Vagina (tissue), 2 donors: ENCODE results near the gene COX6A2. TPM values are rescaled to one million over a fixed set of nuclear protein-coding genes. Genes with fewer than 3 reads are reported as not detected.

ENCODE experiments used
- DNase-seq, 2 donors: peaks; one replicate each; pipeline ENCODE4 v3.0.0-alpha.2; 2017; ENCODE audit errors: extremely low spot score in 2 of 2
- H3K27ac ChIP-seq: fragments of 200-600 bp; sonication (generic); one replicate; pipeline ENCODE4 v1.5.1; 2019
- H3K27me3 ChIP-seq: fragments of 200-600 bp; sonication (generic); one replicate; pipeline ENCODE4 v1.5.1; 2019
- H3K36me3 ChIP-seq, 2 donors: fragments of 200-600 bp; sonication (generic); one replicate each; pipeline ENCODE4 v1.5.1; 2017 to 2019
- H3K4me1 ChIP-seq: fragments of 200-600 bp; sonication (generic); one replicate; pipeline ENCODE4 v1.5.1; 2019
- H3K4me3 ChIP-seq, 2 donors: fragments of 200-600 bp; sonication (generic); 1 replicate in 1 of 2; 2 replicates in 1 of 2; pipeline ENCODE4 v1.5.1; 2016 to 2019
- H3K9me3 ChIP-seq: fragments of 200-600 bp; sonication (generic); one replicate; pipeline ENCODE4 v1.5.1; 2019
- CTCF ChIP-seq, 3 experiments: fragments of 450-650 bp in 2 of 3; fragments of 200-600 bp in 1 of 3; sonication (generic) in 1 of 3; IDR thresholded peaks; one replicate each; pipeline ENCODE4 v1.5.1; 2017 to 2019; ENCODE audit warnings: antibody characterized with exemption in 3 of 3, mild to moderate bottlenecking in 2 of 3, moderate library complexity in 2 of 3
- POLR2A ChIP-seq, 2 donors: fragments of 450-650 bp; IDR thresholded peaks; one replicate each; pipeline ENCODE4 v1.6.1; 2017; ENCODE audit warnings: antibody characterized with exemption in 2 of 2, mild to moderate bottlenecking in 2 of 2, moderate library complexity in 2 of 2
- POLR2AphosphoS5 ChIP-seq, 2 donors: sonication (generic); formaldehyde crosslinking; IDR thresholded peaks; one replicate each; pipeline ENCODE4 v1.9.0; 2017; ENCODE audit warnings: antibody characterized with exemption in 2 of 2, mild to moderate bottlenecking in 2 of 2, low read depth in 1 of 2; ENCODE audit not compliant: insufficient read depth in 1 of 2
- intact Hi-C: fragments of 100-400 bp; cut with DNase I; formaldehyde crosslinking; loops from one replicate; pipeline ENCODE4 v1.15.1; 2023
- total RNA-seq: library from RNA; depleted of rRNA; stranded (reverse); fragments of >200 nt; gene quantifications from one replicate; pipeline ENCODE4 v1.2.3, GENCODE V29; 2016

The COX6A2 gene
- total RNA-seq, 1 donor from 2014 or later = not detected

- intact Hi-C loops = no loop called here
- H3K27ac ChIP-seq = no peak overlapping the region
- H3K9me3 ChIP-seq = no peaks in the 10 kb centered on the region
- no peak overlapping the region for H3K4me3 ChIP-seq
- H3K27me3 ChIP-seq = no peaks in the 10 kb centered on the region
- TF ChIP-seq CTCF (IDR thresholded peaks at IDR 0.05) = no peak
- no peak for TF ChIP-seq POLR2AphosphoS5 (IDR thresholded peaks at IDR 0.05; ENCODE audit: insufficient read depth in 1 of 2, low read depth in 1 of 2)
- DNase-seq = no peak
- H3K36me3 ChIP-seq = peaks cover 0 to 54% of the 10 kb centered on the region in 2 donors
- H3K4me1 ChIP-seq = peaks cover 5% of the 10 kb centered on the region
These were observed 37.7 kb upstream of the COX6A2 start for GRCh38 chr16:31465788-31466370.

- peaks cover 12% of the 10 kb centered on the region for H3K4me1 ChIP-seq
- TF ChIP-seq POLR2A (IDR thresholded peaks at IDR 0.05) (no peak), CTCF (IDR thresholded peaks at IDR 0.05) (no peak), POLR2AphosphoS5 (IDR thresholded peaks at IDR 0.05; ENCODE audit: insufficient read depth in 1 of 2, low read depth in 1 of 2) (no peak)
- no peak for DNase-seq
- H3K27ac ChIP-seq = no peak overlapping the region
- H3K36me3 ChIP-seq = peaks cover 0 to 54% of the 10 kb centered on the region in 2 donors
- H3K4me3 ChIP-seq = no peak overlapping the region
- intact Hi-C loops = no loop called here
- no peaks in the 10 kb centered on the region for H3K9me3 ChIP-seq
- H3K27me3 ChIP-seq = no peaks in the 10 kb centered on the region
These were observed 36.7 kb upstream of the COX6A2 start for GRCh38 chr16:31464781-31465260.

- H3K4me3 ChIP-seq = no peak overlapping the region
- no peaks in the 10 kb centered on the region for H3K27me3 ChIP-seq
- no peak for DNase-seq
- H3K4me1 ChIP-seq = peaks cover 12% of the 10 kb centered on the region
- no peaks in the 10 kb centered on the region for H3K9me3 ChIP-seq
- no peak overlapping the region for H3K27ac ChIP-seq
- intact Hi-C loops = no loop called here
- peaks cover 0 to 54% of the 10 kb centered on the region in 2 donors for H3K36me3 ChIP-seq
- TF ChIP-seq CTCF (IDR thresholded peaks at IDR 0.05) = no peak
- TF ChIP-seq POLR2A (IDR thresholded peaks at IDR 0.05) = no peak
- TF ChIP-seq POLR2AphosphoS5 (IDR thresholded peaks at IDR 0.05; ENCODE audit: insufficient read depth in 1 of 2, low read depth in 1 of 2) = no peak
These were observed 36.2 kb upstream of the COX6A2 start for GRCh38 chr16:31464348-31464769.

- DNase-seq = no peak
- no peaks in the 10 kb centered on the region for H3K9me3 ChIP-seq
- H3K4me1 ChIP-seq = peaks cover 24% of the 10 kb centered on the region
- peaks cover 0 to 51% of the 10 kb centered on the region in 2 donors for H3K36me3 ChIP-seq
- no peak overlapping the region for H3K4me3 ChIP-seq
- TF ChIP-seq POLR2A (IDR thresholded peaks at IDR 0.05) (no peak), CTCF (IDR thresholded peaks at IDR 0.05) (no peak), POLR2AphosphoS5 (IDR thresholded peaks at IDR 0.05; ENCODE audit: insufficient read depth in 1 of 2, low read depth in 1 of 2) (no peak)
- H3K27me3 ChIP-seq = no peaks in the 10 kb centered on the region
- H3K27ac ChIP-seq = no peak overlapping the region
- intact Hi-C loops = no loop called here
These were observed 34.0 kb upstream of the COX6A2 start for GRCh38 chr16:31461921-31462804.
